SKM-1 treated with dmso at 0.1 percent for 144 hours (cell line): Measurements from ENCODE around the gene RBM3.
"Not testable (repeated sequence)": the region's sequence is repeated elsewhere in the genome, so short reads cannot be mapped to it uniquely, and the experiment has no call there.

ENCODE experiments used
- DNase-seq: peaks from one replicate; lab custom pipeline; 2025; ENCODE audit not compliant: unreplicated experiment; lab: John Stamatoyannopoulos, UW

Gene RBM3

GRCh38 chrX:48574270-48575266 is at the start of gene RBM3:
Gene RBM3, plus strand, starts transcription at chrX:48574484. Its CDS starts 697 bp downstream, at chrX:48575181.
- peak; percentile 78 for DNase-seq

- DNase-seq: not testable (repeated sequence)
These were observed 48.4 kb upstream of the RBM3 start for GRCh38 chrX:48525853-48526252.

GRCh38 chrX:48530736-48531135 is 43.5 kb upstream of the RBM3 start:
- DNase-seq: no peak

GRCh38 chrX:48531358-48531959 is 42.8 kb upstream of the RBM3 start:
- DNase-seq: no peak

- no peak for DNase-seq
These were observed 42.1 kb upstream of the RBM3 start for GRCh38 chrX:48532161-48532560.

GRCh38 chrX:48533165-48533564 is 41.1 kb upstream of the RBM3 start:
- no peak for DNase-seq

GRCh38 chrX:48538641-48539344 is 35.5 kb upstream of the RBM3 start:
- no peak for DNase-seq

GRCh38 chrX:48539345-48540027 is 34.8 kb upstream of the RBM3 start, which contains the start of gene TBC1D25:
Gene TBC1D25, plus strand, starts transcription at chrX:48539714. Its CDS starts 84 bp downstream, at chrX:48539798.
- peak; percentile 86 for DNase-seq

GRCh38 chrX:48540028-48540375 is 34.3 kb upstream of the RBM3 start:
- peak; percentile 14 for DNase-seq

- DNase-seq: no peak
These were observed 33.8 kb upstream of the RBM3 start for GRCh38 chrX:48540480-48540879.

- no peak for DNase-seq
These were observed 33.0 kb upstream of the RBM3 start for GRCh38 chrX:48541140-48541814.

- no peak for DNase-seq
These were observed 25.4 kb upstream of the RBM3 start for GRCh38 chrX:48548871-48549270.

- not testable (repeated sequence) for DNase-seq
These were observed 18.5 kb upstream of the RBM3 start for GRCh38 chrX:48555731-48556325.

- DNase-seq: no peak
These were observed 16.0 kb upstream of the RBM3 start for GRCh38 chrX:48558271-48558670.

- DNase-seq: no peak
These were observed 14.6 kb upstream of the RBM3 start for GRCh38 chrX:48559636-48560035.

GRCh38 chrX:48560056-48560455 is 14.2 kb upstream of the RBM3 start:
- DNase-seq: no peak

GRCh38 chrX:48560681-48561080 is 13.6 kb upstream of the RBM3 start:
- no peak for DNase-seq

- DNase-seq: no peak
These were observed 4.3 kb upstream of the RBM3 start for GRCh38 chrX:48569958-48570357.

- DNase-seq: no peak
These were observed 504 bp upstream of the RBM3 start for GRCh38 chrX:48573690-48574269.

GRCh38 chrX:48575642-48576041 is 1.4 kb downstream of the RBM3 start:
- DNase-seq: no peak
